ENCODE results near the gene NRXN3. TPM values are rescaled to one million over a fixed set of nuclear protein-coding genes. Genes with fewer than 3 reads are reported as not detected.

Gene NRXN3
- total RNA-seq, 4 donors from 2014 or later, result 0.19 to 1.4 (median 0.40) TPM

GRCh38 chr14:78319887-78320635 is 149.9 kb downstream of the NRXN3 start:
- no peak for TF ChIP-seq CTCF (IDR thresholded peaks at IDR 0.05)
- ATAC-seq (ENCODE audit: low FRiP score) (no peak), DNase-seq (ENCODE audit: low spot score) (no peak)

- ATAC-seq (ENCODE audit: low FRiP score) (no peak), DNase-seq (ENCODE audit: low spot score) (no peak)
- no peak for TF ChIP-seq CTCF (IDR thresholded peaks at IDR 0.05)
Measured at GRCh38 chr14:78324353-78324752, 154.2 kb downstream of the NRXN3 start.

- no peak for TF ChIP-seq CTCF (IDR thresholded peaks at IDR 0.05)
- no peak for ATAC-seq (ENCODE audit: low FRiP score)
- no peak for DNase-seq (ENCODE audit: low spot score)
Measured at GRCh38 chr14:78325911-78326310, 155.7 kb downstream of the NRXN3 start.

- ATAC-seq (ENCODE audit: low FRiP score) (no peak), DNase-seq (ENCODE audit: low spot score) (no peak)
- no peak for TF ChIP-seq CTCF (IDR thresholded peaks at IDR 0.05)
Measured at GRCh38 chr14:78327426-78328221, 157.5 kb downstream of the NRXN3 start.

GRCh38 chr14:78329371-78329770 is 159.2 kb downstream of the NRXN3 start:
- TF ChIP-seq CTCF (IDR thresholded peaks at IDR 0.05), result no peak
- DNase-seq (ENCODE audit: low spot score) (no peak), ATAC-seq (ENCODE audit: low FRiP score) (no peak)

- no peak for ATAC-seq (ENCODE audit: low FRiP score)
- no peak for DNase-seq (ENCODE audit: low spot score)
- no peak for TF ChIP-seq CTCF (IDR thresholded peaks at IDR 0.05)
Measured at GRCh38 chr14:78335531-78335930, 165.4 kb downstream of the NRXN3 start.

Data from omental fat pad (tissue), 4 donors.